RPMI7951 (cell line): ENCODE data around the gene ZNF474. TPM values are rescaled to one million over a fixed set of nuclear protein-coding genes. Genes with fewer than 3 reads are reported as not detected.

Experiments used
- DNase-seq: peaks from one replicate; pipeline ENCODE4 v3.0.0-alpha.2; 2012; ENCODE audit warnings: low read depth
- total RNA-seq: library from RNA; depleted of rRNA; stranded (reverse); fragments of >200 nt; shearing (Covaris generic); gene quantifications from 2 replicates; pipeline ENCODE4 v1.2.3, GENCODE V29; 2014

Gene ZNF474
- total RNA-seq, 1 experiment from 2014 or later = 0.24 TPM

GRCh38 chr5:122118356-122118948 lies 10.9 kb upstream of the ZNF474 start:
- no peak for DNase-seq

GRCh38 chr5:122119205-122119604 lies 10.1 kb upstream of the ZNF474 start:
- no peak for DNase-seq

- no peak for DNase-seq
Observed at GRCh38 chr5:122120493-122120892, 8.9 kb upstream of the ZNF474 start.

GRCh38 chr5:122120957-122121356 lies 8.4 kb upstream of the ZNF474 start:
- DNase-seq = peak; percentile 55

GRCh38 chr5:122121479-122122465 lies 7.6 kb upstream of the ZNF474 start:
- no peak for DNase-seq

GRCh38 chr5:122124766-122125165 lies 4.6 kb upstream of the ZNF474 start:
- DNase-seq = no peak

- DNase-seq = peak; percentile 86
Observed at GRCh38 chr5:122126177-122126755, 3.1 kb upstream of the ZNF474 start.

- DNase-seq = no peak
Observed at GRCh38 chr5:122126756-122127321, 2.5 kb upstream of the ZNF474 start.

- DNase-seq = no peak
Observed at GRCh38 chr5:122130152-122130551, 806 bp downstream of the ZNF474 start.

GRCh38 chr5:122137702-122138101 lies 8.4 kb downstream of the ZNF474 start:
- DNase-seq = no peak

GRCh38 chr5:122138356-122138755 lies 9.0 kb downstream of the ZNF474 start:
- no peak for DNase-seq

- DNase-seq = no peak
Observed at GRCh38 chr5:122140900-122141299, 11.6 kb downstream of the ZNF474 start.

GRCh38 chr5:122141751-122142150 lies 12.4 kb downstream of the ZNF474 start:
- peak; percentile 53 for DNase-seq

- DNase-seq = peak; percentile 80
Observed at GRCh38 chr5:122142480-122143164, 13.3 kb downstream of the ZNF474 start.

GRCh38 chr5:122144236-122144635 lies 14.9 kb downstream of the ZNF474 start:
- no peak for DNase-seq

GRCh38 chr5:122145906-122146305 lies 16.6 kb downstream of the ZNF474 start:
- DNase-seq = no peak

GRCh38 chr5:122149321-122150090 lies 20.2 kb downstream of the ZNF474 start:
- DNase-seq = no peak

- DNase-seq = peak; percentile 36
Observed at GRCh38 chr5:122150215-122150614, 20.9 kb downstream of the ZNF474 start.

GRCh38 chr5:122151640-122152039 lies 22.3 kb downstream of the ZNF474 start:
- DNase-seq = peak; percentile 38

GRCh38 chr5:122152266-122152900 lies 23.0 kb downstream of the ZNF474 start:
- no peak for DNase-seq
